Renal cortical epithelial cell (primary cell): ENCODE results near the gene PDE4B. TPM values are rescaled to one million over a fixed set of nuclear protein-coding genes. Genes with fewer than 3 reads are reported as not detected.
"Not testable (repeated sequence)": the region's sequence is repeated elsewhere in the genome, so short reads cannot be mapped to it uniquely, and the experiment has no call there.

Source experiments
- DNase-seq: peaks from one replicate; pipeline ENCODE4 v3.0.0-alpha.2; 2011; ENCODE audit warnings: low read depth
- total RNA-seq: library from RNA; depleted of rRNA; stranded (reverse); fragments of >200 nt; gene quantifications from 2 replicates; pipeline ENCODE4 v1.2.3, GENCODE V29; 2014

The PDE4B gene
- total RNA-seq, 1 donor from 2014 or later, result 0.70 TPM

DNA sequence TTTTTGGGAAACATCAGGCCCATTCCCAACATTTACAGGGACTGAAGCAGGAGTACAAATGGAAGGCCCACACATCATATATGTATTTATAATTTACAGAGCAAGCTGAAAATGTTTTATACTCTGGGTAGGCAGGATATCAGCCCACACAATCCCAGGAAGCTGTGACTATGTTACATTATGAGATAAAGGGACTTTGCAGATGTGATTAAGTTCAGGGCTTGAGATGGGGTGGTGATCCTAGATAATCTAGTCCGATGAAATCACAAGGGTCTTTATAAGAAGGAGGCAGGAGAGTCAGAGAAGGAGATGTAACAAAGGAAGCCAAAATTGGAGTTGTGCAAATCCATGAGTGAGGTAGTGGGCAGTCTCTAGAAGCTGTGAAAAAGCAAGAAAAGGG, 160.5 kb downstream of the PDE4B start:
- DNase-seq, result no peak

DNA sequence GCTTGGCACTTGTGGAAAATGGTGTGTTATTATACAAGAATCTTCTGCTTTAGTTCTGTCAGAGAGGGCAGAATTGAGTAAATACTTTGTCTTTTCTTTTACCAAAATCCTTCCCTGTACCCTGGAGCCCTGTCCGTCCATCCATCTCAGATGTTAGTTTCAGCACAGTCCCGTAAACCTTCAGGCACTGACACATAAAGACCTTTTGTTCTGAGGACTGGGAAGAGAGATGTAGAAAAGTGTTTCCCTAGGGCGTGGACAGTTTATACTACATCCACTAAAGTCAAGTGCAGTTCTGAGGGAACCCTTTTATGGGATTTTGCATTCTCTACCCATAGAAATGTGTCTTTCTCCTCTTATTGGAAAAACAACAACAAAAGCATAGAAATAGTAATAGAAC, 162.4 kb downstream of the PDE4B start:
- peak; percentile 27 for DNase-seq

DNA sequence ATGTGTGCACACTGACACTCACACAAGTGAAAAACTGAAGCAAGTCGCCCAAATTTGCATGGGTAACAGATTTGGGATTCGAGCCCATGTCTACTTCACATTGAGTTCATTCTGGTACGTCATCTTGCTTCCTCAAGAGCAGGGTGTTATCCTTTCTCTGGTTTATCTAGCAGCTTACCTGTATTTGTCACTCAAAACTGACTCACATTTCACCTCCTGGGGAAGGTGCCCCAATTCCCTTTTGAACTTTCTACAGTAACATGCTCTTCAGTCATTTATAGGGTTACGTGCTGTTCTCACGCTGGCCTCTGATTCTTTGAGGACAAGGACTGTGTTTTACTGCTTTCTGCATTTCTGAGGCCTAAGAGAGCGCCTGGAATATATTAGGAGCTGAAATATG, 162.8 kb downstream of the PDE4B start:
- DNase-seq, result no peak

DNA sequence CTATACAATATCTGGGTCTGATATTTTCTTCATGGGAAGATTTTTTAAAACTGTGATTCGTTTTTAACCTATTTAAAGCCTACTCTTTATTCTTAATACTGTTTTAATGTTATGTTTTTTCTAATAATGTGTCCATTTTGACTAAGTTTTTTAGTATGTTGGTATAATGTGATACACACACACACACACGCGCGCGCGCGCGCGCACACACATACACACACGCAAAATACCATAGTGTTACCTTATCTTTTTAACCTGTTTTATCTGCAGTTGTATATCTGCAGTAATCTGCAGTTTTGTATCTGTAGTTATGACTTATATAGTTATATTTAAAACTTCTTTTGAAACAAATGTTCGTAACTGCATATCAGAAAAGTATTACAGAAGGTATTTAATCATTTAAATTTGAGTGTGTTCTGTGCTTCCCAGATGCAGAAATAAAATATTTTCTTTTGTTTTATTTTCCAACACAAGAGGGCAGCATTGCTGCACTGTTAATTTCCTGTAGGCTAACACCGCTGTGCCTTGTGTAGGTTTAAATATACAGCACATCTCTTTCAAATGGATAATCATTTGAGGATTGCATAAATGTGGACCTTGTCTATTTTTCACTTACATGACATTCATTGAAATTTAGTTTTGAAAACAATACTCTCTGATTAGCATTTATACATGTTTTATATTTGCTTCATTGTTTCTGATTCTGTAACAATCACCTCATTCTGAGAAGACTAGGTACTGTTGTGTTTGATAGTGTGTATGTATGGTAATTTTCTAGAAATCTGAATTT, 166.1 kb downstream of the PDE4B start:
- DNase-seq, result peak; percentile 38

DNA sequence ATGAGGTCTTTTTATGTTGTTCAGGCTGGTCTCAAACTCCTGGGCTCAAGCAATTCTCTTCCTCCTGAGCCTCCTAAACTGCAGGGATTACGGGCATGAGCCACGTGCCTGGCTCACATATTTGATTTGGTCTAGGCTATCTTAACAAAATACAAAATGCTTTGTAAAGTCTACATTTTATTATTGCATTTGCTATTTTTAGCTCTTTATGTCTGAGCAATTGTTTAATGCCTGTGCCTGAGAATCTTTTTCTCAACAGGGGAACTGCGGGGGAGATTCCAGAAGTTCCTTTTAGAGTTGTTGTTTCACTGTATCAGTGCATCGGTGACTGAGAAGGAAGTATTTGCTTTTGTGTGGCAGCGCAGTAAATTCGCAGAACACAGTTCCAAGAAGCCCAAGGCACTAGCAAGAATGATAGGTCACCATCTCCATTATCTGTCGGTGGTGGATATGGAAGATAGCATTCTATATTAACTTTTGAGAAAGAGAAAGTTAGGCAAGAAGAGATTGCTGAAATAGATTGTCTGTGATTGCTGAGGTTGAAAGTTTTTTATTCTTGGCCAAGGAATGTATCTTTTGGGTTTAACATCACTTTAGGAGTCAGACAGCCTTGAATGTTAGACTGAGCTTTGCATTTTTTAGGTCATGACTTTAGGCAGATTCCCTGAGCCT, 167.3 kb downstream of the PDE4B start:
- DNase-seq, result no peak

DNA sequence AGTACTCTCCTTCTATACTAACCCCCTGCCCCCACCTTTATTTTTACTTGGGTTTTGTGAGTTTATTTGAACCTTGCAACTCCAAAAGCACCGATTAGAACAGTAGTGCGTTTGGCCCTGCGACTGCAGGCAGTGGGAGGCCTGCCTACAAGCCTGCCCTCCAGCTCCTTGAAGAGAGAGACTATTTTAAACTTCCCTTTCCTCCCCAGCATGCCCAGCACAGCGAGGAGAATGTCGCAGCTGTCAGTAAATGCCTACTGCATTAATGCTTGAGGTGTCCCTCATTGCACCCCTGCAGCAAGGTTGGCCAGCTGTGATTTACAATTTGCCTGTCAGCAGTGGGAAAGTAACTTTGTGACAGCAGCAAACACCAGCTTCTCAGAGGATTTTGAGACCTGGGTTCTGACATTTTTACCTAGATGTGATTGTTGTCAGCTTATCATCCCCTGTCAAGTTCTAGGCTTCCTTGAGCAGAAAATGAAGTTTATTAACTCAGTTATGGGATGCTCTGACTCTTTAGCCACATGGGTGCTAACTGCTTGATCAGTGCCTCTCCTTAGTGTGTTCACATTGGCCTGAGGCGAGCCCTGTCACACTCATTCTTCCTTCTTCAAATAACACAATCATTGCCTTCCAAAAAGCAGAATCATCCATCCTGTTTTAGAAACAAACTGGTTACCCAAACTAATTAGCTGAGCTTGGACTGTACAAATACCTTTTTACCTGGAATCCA, 170.6 kb downstream of the PDE4B start:
- no peak for DNase-seq

DNA sequence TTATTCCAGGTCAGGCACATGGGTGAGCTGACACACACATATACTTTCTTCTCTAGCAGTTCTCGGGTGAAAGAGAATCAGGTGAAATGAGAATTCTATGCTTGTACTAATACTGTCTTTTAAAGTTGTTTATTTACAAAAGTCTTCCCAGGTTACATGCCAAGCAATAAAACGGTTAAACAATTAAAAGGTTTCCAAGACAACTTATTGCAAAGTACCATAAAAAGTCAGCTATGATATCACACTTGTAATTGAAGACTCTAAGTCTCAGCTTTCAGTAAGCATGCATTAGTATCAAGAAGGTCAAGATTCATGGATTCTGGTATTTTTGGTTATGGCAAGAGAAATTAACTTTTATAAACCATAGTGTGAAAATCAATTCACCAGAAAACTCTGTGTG, 171.4 kb downstream of the PDE4B start:
- peak; percentile 35 for DNase-seq

DNA sequence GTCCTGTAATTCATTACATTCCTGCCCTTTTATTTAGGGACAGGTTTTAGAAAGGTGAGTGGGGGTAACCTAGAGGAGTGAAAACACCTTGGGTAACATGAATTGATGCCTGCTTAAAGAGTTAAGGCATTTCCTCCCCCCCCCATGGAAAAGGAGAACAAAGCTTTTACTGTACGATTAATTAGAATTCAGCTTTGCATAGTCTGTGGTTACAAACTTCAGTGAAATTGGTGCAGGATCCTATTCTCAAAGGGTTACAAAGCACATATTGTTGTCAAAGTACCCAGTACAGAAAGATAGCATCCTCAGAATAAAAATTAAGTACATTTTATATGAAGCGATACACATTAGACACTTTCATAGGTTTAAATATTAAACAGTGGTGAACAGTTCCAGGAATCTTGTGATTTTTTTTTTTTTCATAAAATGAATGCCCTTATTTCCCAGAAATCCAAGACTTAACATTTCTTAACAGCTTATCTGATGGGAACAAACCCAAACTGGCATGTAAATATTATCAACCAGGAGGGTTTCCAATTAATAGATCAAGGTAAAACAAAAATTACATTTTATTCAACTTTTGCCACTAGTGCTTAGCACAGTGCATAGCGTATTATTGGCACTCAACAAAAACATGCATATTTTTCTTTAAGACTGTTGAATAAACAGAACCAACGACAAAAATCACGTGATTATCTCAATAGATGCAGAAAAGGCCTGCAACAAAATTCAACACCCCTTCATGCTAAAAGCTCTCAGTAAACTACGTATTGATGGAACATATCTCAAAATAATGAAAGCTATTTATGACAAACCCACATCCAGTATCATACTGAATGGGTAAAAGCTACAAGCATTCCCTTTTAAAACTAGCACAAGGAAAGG, 172.7 kb downstream of the PDE4B start:
- DNase-seq, result peak; percentile 4

DNA sequence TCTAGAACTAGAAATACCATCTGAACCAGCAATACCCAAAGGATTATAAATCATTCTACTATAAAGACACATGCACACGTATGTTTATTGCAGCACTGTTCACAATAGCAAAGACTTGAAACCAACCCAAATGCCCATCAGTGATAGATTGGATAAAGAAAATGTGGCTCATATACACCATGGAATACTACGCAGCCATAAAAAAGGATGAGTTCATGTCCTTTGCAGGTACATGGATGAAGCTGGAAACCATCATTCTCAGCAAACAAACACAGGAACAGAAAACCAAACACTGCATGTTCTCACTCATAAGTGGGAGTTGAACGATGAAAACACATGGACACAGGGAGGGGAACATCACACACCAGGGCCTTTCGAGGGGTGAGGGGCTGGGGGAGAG, 174.8 kb downstream of the PDE4B start:
- DNase-seq, result not testable (repeated sequence)

DNA sequence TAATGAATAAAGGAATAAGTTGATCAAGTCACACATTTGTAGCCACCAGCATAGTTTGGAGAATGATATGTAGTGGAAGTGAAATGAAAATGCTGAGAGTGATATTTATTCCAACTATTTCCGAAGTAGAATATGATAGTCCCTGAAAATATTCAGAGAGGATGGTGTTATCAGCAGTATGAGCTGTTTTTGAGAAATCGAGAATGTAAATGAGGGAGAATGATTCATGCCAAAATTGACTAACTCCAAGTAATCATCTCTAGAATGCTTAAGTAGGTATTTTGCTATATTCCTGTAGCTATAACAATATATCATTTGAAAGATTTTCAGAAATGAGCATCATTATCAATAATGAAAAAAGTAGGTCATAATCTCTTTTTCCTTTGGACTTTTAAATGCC, 178.9 kb downstream of the PDE4B start:
- no peak for DNase-seq

DNA sequence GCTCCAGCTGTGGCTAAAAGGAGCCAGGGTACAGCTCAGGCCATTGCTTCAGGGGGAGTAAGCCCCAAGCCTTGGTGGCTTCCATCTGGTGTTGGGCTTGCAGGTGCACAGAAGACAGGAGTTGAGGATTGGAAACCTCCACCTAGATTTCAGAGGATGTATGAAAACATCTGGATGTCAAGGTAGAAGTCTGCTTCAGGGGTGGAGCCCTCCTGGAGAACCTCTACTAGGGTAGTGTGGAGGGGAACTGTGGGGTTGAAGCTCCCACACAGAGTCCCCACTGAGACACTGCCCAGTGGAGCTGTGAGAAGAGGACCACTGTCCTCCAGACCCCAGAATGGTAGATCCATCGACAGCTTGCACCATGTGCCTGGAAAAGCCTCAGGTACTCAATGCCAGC, 183.0 kb downstream of the PDE4B start:
- DNase-seq, result no peak

DNA sequence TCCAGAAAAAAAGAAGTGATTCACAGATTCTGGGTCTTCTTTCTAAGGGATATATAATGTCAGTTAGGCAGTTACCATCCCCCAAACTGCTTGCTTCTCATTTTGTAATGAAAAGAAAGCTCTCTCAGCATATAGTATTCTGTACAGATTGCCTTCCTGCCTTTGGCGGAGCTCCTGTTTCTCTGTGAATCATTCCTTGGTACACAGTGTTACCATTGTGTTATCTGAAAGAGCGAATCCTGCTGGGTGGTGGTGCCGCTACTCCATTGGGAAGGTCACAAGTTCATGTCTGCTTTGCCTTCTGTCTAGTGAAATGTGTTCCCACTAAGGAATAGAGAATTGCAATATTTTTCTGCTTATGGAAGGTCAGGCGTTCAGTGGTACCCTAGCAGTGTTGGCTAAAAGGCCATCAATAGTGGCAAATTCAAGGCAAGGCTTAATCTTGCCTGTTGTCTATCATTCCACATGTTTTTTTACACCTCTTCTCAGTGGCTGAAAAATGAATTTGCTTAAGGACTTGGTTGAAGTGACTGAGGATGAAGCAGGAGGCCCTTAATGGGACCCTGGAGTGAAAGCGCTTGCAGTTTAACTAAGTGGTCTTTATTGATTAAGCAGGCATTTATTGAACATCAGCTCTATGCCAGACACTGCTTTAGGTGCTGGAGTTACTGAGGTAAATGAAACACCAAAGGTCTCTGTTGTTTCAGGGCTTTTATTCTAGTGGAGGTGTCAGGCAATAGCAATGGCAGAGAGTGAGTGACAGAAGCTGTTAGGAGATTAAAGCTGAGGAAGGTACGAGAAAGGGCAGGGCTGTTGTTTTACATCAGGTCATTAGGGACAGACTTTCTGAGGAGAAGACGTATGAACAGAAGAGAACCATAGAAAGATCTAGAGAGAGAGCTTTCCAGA, 186.7 kb downstream of the PDE4B start:
- no peak for DNase-seq

DNA sequence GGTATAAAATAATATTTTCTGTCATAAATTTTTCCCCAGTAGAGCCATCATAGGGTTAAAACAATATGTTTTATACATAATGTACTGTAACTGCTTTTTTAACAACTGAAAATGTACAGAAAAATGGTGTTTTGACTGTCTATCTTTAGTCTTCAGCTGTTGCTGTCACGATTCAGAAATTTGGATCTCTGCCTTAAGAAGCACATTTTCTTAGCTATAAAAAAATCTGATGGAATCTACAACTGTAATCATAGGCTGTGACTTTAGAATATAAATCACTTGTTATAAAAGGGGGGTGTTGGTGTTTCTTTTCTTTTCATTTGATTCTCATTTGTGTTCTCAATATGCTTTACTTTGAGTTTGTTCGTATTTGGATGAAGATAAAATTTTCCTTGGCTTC, 187.5 kb downstream of the PDE4B start:
- no peak for DNase-seq

DNA sequence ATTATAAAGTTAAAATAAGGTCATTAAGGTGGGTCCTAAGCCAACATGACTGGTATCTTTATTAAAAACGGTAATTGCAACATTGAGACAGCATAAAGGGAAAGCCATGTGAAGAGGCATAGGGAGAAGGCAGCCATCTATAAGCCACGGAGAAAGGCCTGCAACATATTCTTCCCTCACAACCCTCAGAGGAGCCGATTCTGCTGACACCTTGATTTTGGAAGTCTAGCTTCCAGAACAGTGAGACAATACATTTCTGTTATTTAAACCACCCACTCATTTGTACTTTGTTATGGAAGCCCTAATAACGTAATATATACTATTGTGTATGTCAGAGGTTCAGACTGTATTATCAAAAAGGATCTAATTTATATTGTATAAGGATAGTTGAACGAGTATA, 190.8 kb downstream of the PDE4B start:
- no peak for DNase-seq

DNA sequence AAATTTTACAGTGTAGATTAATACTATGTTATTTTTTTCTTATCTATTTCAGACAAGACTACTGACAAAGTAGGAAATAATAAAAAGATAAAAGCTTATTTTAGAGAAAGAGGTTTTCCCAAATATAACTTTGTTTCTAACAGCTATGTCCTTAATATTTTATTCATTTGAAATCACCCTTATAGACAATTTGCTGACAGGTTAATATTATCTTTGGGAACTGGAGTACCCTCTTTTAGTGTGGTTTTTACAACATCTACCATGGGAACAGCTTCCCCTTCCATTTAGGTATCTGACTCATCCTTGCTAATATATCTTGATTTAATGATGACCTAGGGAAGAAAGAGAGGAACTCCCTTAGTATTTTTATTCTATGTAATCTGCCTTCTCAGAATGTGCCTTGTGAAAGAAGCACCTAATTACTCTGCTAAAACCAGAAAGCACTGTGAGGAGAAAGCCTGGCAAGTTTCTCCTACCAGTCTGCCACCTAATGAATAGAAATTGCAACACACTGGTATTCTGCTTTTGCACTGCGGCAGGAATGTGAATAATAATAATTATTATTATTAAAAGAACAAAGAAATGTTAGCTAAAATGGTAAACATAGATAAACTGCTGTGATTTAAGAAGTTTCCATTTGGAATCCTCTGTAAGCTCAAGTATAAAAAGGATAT, 192.8 kb downstream of the PDE4B start:
- no peak for DNase-seq

DNA sequence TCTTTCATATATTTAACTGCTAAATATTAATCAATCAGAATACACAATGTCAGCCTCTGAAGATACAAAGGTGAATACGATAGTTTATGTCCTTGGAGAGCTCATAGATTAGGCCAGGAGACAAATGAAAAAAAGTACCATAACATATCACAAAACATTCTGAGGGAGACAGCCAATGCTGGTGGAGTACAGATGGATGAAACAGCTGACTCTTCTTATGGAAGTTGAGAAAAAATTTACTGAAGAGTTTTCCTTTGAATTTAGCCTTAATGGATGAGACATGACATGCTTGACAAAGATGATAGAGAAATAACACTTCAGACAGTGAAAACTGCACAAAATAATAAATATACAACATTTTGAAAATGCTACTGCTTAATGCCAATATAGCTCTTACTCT, 193.5 kb downstream of the PDE4B start:
- DNase-seq, result no peak

DNA sequence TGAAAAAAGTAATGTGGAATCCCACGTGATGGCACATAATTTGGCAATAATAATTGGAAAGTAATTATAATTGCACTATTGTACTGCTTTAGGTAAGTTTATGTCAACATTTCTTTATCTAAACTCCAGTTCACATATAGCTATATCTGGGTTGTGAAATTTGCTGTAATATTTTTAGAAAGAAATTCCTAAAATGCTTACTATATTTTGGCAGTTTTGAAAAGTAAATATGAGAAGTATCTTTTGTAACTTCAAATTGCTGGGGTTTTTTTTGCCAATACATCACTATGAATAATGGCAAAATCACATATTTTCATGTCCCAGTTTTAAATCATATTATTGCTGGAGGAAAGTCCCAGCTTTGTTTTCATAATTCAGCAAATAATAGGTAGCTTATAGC, 197.5 kb downstream of the PDE4B start:
- no peak for DNase-seq

DNA sequence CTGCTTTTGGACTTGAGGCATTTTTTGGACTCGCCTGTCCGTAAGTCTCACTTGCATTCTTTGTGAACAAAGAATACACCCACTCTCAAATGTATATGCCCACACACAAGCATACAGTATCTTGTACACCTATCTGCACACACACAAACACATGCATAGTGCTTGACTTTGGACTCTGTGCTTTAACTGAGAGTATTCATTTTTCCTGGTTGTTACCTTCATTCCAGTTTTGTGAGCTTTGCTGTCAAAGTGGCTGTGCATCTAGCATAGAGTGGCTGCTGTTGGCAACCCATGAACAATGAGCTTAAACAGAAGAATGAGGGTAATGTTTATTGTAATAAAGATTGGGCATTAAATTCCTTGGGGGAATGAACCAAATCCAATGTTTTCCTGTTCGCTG, 199.0 kb downstream of the PDE4B start:
- DNase-seq, result no peak

DNA sequence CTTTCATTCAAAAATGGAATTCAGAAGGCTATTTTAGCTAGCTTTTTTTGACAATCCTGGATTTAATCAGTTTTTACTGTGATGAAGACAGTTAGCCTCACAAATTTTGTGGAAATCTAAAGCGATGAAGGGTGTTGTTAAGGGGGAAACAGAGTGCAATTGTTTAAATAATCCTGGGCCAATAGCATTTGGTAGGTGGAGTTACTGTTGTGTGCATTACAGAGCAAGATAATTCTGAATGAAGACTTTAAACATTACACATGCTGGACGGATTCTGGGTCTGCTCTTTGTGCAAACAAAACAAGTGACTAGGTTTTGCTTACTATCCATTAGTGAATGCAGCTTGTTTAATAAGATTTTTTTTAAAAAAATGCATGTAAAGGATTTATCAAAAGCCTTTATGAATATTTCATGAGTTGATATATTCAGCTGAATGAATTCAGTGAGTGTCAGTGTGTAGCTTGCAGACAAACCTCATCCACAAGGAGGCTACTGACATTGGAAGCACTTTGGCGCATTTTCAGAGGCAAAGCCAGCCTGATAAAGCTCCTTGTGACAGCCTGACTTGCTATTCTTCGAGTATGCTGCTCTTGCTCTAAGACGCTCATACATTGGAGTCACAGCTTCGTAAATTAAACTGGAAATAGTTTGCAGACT, 199.6 kb downstream of the PDE4B start:
- DNase-seq, result no peak

DNA sequence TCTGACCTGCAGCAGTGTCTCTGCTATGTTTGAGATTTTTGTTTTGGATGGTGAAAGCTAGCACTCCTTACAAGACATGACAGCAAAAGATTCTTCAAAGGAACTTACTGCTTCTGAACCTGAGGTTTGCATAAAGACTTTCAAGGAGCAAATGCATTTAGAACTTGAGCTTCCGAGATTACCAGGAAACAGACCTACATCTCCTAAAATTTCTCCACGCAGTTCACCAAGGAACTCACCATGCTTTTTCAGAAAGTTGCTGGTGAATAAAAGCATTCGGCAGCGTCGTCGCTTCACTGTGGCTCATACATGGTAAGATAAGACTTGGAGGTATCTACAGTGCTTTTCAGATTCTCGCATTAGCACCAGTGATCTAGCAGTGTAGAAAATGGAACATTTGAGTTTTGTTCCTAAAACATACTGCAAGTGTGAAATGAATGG, 200.2 kb downstream of the PDE4B start:
- DNase-seq, result no peak
